Measurements from ENCODE around the gene KHDC1.
"Not testable (repeated sequence)": the region's sequence is repeated elsewhere in the genome, so short reads cannot be mapped to it uniquely, and the experiment has no call there.

The KHDC1 gene

DNA sequence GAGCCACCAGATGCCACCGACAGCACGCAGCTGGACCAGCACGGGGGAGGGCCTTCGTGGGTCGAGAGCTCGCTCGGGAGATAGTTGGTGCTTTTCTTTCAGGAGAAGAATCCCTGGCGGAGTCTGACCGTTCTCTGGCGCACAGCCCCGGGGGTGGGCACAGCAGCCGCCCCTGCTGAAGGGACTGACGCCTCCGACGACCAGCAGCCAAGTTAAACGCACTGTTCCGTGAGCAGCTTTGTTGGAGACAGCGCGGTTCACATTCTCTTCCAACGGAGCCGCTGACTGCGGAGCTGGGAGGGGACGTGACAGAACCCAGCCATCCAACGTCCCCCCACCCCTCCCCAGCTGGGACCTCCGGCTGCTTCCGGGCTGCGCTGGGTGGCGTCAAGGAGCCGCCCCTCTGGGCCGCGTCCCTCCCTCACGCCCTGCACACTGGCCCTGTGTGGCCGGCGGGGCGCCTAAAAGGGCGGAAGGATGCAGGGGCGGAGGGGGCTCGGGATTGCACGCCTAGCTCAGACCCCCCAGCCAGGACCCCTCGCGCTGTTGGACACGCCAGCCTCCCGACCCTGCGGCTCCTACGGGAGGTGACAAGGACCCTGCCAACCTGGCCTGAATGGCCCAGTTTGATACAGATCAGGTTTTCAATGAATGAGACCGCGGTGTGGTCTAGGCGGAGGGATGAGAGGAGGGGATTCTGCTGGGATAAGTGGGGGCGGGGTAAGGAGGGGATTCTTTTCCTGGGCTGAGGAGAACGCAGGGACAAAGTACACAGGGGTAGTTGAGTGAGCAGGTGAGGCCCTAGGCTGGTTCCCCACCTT, 36.4 kb upstream of the KHDC1 start:
- TF ChIP-seq NFRKB (IDR thresholded peaks at IDR 0.05) (no peak), ZNF384 (IDR thresholded peaks at IDR 0.05) (no peak), ARNT (IDR thresholded peaks at IDR 0.05) (no peak), L3MBTL2 (conservative IDR thresholded peaks at IDR 0.05) (no peak), LEF1 (IDR thresholded peaks at IDR 0.05; ENCODE audit: borderline replicate concordance) (no peak), SP1 (IDR thresholded peaks at IDR 0.05) (no peak), ELF4 (IDR thresholded peaks at IDR 0.05) (no peak), CTBP1 (IDR thresholded peaks at IDR 0.05; ENCODE audit: borderline replicate concordance) (no peak), FOXM1 (IDR thresholded peaks at IDR 0.05; ENCODE audit: borderline replicate concordance) (no peak), SUZ12 (IDR thresholded peaks at IDR 0.05) (no peak), HDGF (IDR thresholded peaks at IDR 0.05; ENCODE audit: borderline replicate concordance) (no peak), BHLHE40 (IDR thresholded peaks at IDR 0.05; ENCODE audit: borderline replicate concordance) (no peak), TARDBP (IDR thresholded peaks at IDR 0.05) (no peak), FOXK2 (IDR thresholded peaks at IDR 0.05) (no peak), FOXA1 (IDR thresholded peaks at IDR 0.05) (no peak)
- TF ChIP-seq, protein P1, sequence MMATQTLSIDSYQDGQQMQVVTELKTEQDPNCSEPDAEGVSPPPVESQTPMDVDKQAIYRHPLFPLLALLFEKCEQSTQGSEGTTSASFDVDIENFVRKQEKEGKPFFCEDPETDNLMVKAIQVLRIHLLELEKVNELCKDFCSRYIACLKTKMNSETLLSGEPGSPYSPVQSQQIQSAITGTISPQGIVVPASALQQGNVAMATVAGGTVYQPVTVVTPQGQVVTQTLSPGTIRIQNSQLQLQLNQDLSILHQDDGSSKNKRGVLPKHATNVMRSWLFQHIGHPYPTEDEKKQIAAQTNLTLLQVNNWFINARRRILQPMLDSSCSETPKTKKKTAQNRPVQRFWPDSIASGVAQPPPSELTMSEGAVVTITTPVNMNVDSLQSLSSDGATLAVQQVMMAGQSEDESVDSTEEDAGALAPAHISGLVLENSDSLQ (IDR thresholded peaks at IDR 0.05) = no peak
- CTCF ChIA-PET = interaction anchor here (0.6 kb wide), 1 partner anchor 11 kb away, joined by 3 read pairs; no protein-coding TSS in a partner anchor

DNA sequence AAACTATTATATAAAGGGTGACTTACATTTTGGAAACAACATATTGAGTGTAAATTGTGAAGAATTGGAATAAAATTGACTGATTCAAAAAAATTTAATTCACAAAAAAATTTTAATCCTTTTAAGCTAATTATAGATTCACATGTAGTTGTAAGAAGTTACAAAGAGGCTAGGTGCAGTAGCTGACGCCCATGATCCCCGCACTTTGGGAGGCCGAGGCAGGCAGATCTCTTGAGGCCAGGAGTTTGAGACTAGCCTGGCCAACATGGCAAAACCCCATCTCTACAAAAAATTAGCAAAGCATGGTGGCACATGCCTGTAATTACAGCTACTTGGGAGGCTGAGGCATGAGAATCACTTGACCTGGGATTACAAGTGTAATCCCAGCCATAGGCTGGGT, 30.3 kb upstream of the KHDC1 start:
- CTCF ChIA-PET = no interaction called here
- POLR2A ChIA-PET = no interaction called here
- DNase-seq (ENCODE audit: extremely low spot score) = no peak
- TF ChIP-seq L3MBTL2 (conservative IDR thresholded peaks at IDR 0.05) (no peak), FOXM1 (IDR thresholded peaks at IDR 0.05; ENCODE audit: borderline replicate concordance) (no peak), HDGF (IDR thresholded peaks at IDR 0.05; ENCODE audit: borderline replicate concordance) (no peak)

More for the DNA sequence above, 36.4 kb upstream of the KHDC1 start:
- DNase-seq (ENCODE audit: extremely low spot score) = no peak
- POLR2A ChIA-PET = no interaction called here

DNA sequence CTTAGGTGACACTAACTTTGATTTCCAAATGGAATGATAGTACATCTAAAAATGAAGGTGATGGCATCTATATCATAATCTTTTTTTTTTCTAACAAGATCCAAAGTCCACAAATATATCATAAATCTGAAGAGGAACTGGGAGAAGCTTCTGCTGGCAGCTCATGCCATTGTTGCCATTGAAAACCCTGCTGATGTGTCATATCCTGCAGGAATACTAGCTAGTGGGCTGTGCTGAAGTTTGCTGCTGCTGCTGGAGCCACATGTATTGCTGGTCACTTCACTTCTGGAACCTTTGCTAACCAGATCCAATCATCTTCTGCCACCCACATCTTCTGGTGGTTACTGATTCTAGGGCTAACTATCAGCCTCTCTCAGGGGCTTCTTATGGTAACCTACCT, 27.4 kb upstream of the KHDC1 start:
- no peak for DNase-seq (ENCODE audit: extremely low spot score)
- TF ChIP-seq L3MBTL2 (conservative IDR thresholded peaks at IDR 0.05) (no peak), HDGF (IDR thresholded peaks at IDR 0.05; ENCODE audit: borderline replicate concordance) (no peak), SUZ12 (IDR thresholded peaks at IDR 0.05) (no peak), NFRKB (IDR thresholded peaks at IDR 0.05) (no peak), ELF4 (IDR thresholded peaks at IDR 0.05) (no peak), FOXA1 (IDR thresholded peaks at IDR 0.05) (no peak), CTBP1 (IDR thresholded peaks at IDR 0.05; ENCODE audit: borderline replicate concordance) (no peak), ARNT (IDR thresholded peaks at IDR 0.05) (no peak), FOXK2 (IDR thresholded peaks at IDR 0.05) (no peak), SP1 (IDR thresholded peaks at IDR 0.05) (no peak), TARDBP (IDR thresholded peaks at IDR 0.05) (no peak)
- TF ChIP-seq, protein P1 (IDR thresholded peaks at IDR 0.05) = no peak
- CTCF ChIA-PET = no interaction called here
- POLR2A ChIA-PET = no interaction called here

DNA sequence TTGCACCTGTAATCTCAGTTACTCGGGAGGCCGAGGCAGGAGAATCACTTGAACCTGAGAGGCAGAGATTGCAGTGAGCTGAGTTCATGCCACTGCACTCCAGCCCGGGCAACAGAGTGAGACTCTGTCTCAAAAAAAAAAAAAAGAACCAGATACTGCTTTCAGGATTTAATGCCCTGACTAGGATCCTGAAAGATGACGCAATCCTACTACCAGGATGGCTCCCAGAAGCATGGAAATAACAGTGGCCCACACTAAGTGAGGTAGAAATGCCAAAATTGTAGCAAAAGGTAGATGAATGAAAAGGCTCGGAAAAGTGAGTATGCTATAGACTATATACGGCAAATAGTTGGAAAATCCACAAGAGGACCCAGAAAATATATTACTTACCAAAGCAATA, 23.8 kb upstream of the KHDC1 start:
- CTCF ChIA-PET = no interaction called here
- POLR2A ChIA-PET = no interaction called here
- DNase-seq (ENCODE audit: extremely low spot score) = no peak
- no peak for TF ChIP-seq L3MBTL2 (conservative IDR thresholded peaks at IDR 0.05)
- no peak for TF ChIP-seq SP1 (IDR thresholded peaks at IDR 0.05)
- no peak for TF ChIP-seq TARDBP (IDR thresholded peaks at IDR 0.05)
- no peak for TF ChIP-seq ELF4 (IDR thresholded peaks at IDR 0.05)
- TF ChIP-seq BHLHE40 (IDR thresholded peaks at IDR 0.05; ENCODE audit: borderline replicate concordance) = no peak
- TF ChIP-seq NFRKB (IDR thresholded peaks at IDR 0.05) = no peak
- TF ChIP-seq HDGF (IDR thresholded peaks at IDR 0.05; ENCODE audit: borderline replicate concordance) = no peak
- no peak for TF ChIP-seq ZNF384 (IDR thresholded peaks at IDR 0.05)
- TF ChIP-seq, protein P1 (IDR thresholded peaks at IDR 0.05) = no peak
- TF ChIP-seq SUZ12 (IDR thresholded peaks at IDR 0.05) = no peak
- TF ChIP-seq FOXA1 (IDR thresholded peaks at IDR 0.05) = no peak

DNA sequence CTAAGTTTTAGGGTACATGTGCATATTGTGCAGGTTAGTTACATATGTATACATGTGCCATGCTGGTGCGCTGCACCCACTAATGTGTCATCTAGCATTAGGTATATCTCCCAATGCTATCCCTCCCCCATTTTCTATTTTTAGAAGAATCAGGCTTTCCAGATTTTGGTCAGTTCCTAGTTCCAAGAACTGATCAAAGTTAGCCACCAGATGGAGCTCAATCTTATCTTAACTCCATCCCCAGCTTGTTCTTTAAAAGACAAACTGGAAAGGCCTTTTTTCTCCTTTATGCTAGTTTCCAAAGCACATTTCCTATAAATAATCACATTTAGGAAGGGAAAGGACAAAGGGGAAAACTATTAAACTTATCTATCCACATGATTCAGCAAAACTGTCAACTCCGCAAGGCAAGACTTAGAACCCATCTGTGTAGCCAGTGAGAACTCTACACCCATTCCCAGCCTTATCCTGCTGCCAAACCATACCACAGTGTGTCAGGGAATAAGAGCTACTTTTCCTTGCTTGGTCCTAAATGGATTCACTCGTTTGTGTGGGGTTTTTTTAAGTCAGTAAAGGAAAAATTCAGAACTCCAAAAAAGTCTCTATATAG, 22.8 kb upstream of the KHDC1 start:
- peak; percentile 44 for DNase-seq (ENCODE audit: extremely low spot score)
- ChIA-PET POLR2A (interaction anchor here (1.0 kb wide), 2 partner anchors 24 to 176 kb away, joined by 3 read pairs; no protein-coding TSS in a partner anchor), CTCF (interaction anchor here (0.6 to 1.6 kb wide), 5 partner anchors 23 to 153 kb away, joined by 3 to 11 read pairs (median 7); no protein-coding TSS in a partner anchor)
- TF ChIP-seq ZNF384 (IDR thresholded peaks at IDR 0.05) (0 out of 2 replicates have a peak, but pooled peaks have one; percentile 25), LEF1 (IDR thresholded peaks at IDR 0.05; ENCODE audit: borderline replicate concordance) (no peak)

DNA sequence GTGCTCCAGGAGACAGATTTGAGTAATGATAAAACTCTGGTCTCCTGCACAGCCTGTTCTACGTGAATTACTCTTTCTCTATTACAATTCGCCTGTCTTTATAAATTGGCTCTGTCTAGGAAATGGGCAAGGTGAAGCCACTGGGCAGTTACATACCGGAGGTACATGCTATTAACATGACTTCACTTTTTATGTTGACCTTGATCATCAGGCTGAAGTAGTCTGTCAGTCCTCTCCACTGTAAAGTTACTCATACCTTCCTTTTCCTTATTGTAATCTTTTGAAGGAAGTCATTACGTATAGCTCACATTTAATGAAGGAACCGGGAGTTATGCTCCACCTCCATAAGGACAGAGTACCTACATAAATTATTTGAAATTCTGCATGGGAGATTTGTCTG, 19.9 kb upstream of the KHDC1 start:
- CTCF ChIA-PET = no interaction called here
- POLR2A ChIA-PET = no interaction called here
- TF ChIP-seq TARDBP (IDR thresholded peaks at IDR 0.05) (no peak), SUZ12 (IDR thresholded peaks at IDR 0.05) (no peak), HDGF (IDR thresholded peaks at IDR 0.05; ENCODE audit: borderline replicate concordance) (no peak), ELF4 (IDR thresholded peaks at IDR 0.05) (no peak), FOXA1 (IDR thresholded peaks at IDR 0.05) (no peak), BHLHE40 (IDR thresholded peaks at IDR 0.05; ENCODE audit: borderline replicate concordance) (no peak), FOXM1 (IDR thresholded peaks at IDR 0.05; ENCODE audit: borderline replicate concordance) (no peak), CTBP1 (IDR thresholded peaks at IDR 0.05; ENCODE audit: borderline replicate concordance) (no peak), ARNT (IDR thresholded peaks at IDR 0.05) (no peak), FOXK2 (IDR thresholded peaks at IDR 0.05) (no peak), LEF1 (IDR thresholded peaks at IDR 0.05; ENCODE audit: borderline replicate concordance) (no peak), L3MBTL2 (conservative IDR thresholded peaks at IDR 0.05) (no peak), ZNF384 (IDR thresholded peaks at IDR 0.05) (no peak)
- TF ChIP-seq, protein P1 (IDR thresholded peaks at IDR 0.05) = no peak
- DNase-seq (ENCODE audit: extremely low spot score) = no peak

DNA sequence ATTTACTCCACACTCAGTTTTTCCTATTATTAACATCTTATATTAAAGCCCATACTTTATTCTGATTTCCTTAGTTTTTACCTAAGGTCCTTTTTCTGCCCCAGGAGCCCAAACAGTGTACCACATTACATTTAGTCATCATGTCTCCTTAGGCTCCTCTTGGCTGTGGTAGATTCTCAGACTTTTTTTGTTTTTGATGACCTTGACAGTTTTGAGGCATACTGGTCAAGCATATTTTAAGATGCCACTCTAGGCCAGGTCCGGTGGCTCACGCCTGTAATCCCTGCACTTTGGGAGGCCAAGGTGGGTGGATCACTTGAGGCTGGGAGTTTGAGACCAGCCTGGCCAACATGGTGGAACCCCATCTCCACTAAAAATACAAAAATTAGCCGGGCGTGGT, 18.7 kb upstream of the KHDC1 start:
- CTCF ChIA-PET; POLR2A ChIA-PET; DNase-seq (ENCODE audit: extremely low spot score): not testable (repeated sequence)

DNA sequence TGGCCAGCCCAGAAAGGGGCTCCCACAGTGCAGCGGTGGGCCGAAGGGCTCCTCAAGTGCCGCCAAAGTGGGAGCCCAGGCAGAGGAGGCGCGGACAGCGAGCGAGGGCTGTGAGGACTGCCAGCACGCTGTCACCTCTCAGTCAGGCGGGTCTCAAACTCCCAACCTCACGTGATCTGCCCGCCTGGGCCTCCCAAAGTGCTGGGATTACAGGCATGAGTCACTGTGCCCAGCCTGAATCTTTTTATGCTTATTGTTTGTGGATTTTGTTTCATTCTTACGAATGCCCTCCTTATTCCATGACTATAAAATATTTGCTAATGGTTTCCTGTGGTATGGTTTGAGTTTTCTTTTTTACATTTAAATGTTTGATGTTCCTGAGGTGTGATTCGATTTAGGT, 6.3 kb upstream of the KHDC1 start:
- DNase-seq (ENCODE audit: extremely low spot score); POLR2A ChIA-PET; CTCF ChIA-PET: not testable (repeated sequence)

DNA sequence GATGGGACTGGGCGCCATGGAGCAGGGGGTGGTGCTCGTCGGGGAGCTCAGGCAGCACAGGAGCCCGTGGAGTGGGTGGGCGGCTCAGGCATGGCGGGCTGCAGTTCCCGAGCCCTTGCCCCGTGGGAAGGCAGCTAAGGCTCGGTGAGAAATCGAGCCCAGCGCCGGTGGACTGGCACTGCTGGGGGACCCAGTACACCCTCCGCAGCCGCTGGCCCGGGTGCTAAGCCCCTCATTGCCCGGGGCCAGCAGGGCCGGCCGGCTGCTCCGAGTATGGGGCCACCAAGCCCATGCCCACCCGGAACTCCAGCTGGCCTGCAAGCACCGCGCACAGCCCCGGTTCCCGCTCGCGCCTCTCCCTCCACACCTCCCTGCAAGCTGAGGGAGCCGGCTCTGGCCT, 5.9 kb upstream of the KHDC1 start:
- POLR2A ChIA-PET; DNase-seq (ENCODE audit: extremely low spot score); CTCF ChIA-PET: not testable (repeated sequence)
